MM.1S (cell line): ENCODE results near the gene CELF2.
"Not testable (repeated sequence)": the region's sequence is repeated elsewhere in the genome, so short reads cannot be mapped to it uniquely, and the experiment has no call there.

ENCODE experiments used
- DNase-seq: peaks from one replicate; pipeline ENCODE4 v3.0.0-alpha.2; 2015
- H2AFZ ChIP-seq: fragments of 300-600 bp; sonication (generic); 2 replicates; pipeline ENCODE4 v1.6.0; 2016; ENCODE audit warnings: antibody characterized with exemption, low read length
- H3F3A ChIP-seq: fragments of 300-600 bp; sonication (generic); 2 replicates; pipeline ENCODE4 v1.6.1; 2016; ENCODE audit warnings: mild to moderate bottlenecking, antibody characterized with exemption, low read length, moderate library complexity, mixed read lengths; ENCODE audit not compliant: insufficient read depth
- H3K27ac ChIP-seq: fragments of 300-600 bp; sonication (generic); 2 replicates; pipeline ENCODE4 v1.5.1; 2016; ENCODE audit warnings: mild to moderate bottlenecking, low read length
- H3K27me3 ChIP-seq: fragments of 300-600 bp; sonication (generic); replicated peaks from 2 replicates; pipeline ENCODE4 v1.6.0; 2016; ENCODE audit warnings: low read length; ENCODE audit not compliant: insufficient read depth
- H3K36me3 ChIP-seq: fragments of 300-600 bp; sonication (generic); replicated peaks from 2 replicates; pipeline ENCODE4 v1.6.1; 2016; ENCODE audit warnings: mild to moderate bottlenecking, low read length, mixed read lengths; ENCODE audit not compliant: insufficient read depth
- H3K4me1 ChIP-seq: fragments of 300-600 bp; sonication (generic); 2 replicates; pipeline ENCODE4 v1.6.1; 2016; ENCODE audit warnings: low read length, mixed read lengths
- H3K4me2 ChIP-seq: fragments of 300-600 bp; sonication (generic); 2 replicates; pipeline ENCODE4 v1.6.0; 2016; ENCODE audit warnings: low read depth, low read length
- H3K4me3 ChIP-seq: fragments of 300-600 bp; sonication (generic); 2 replicates; pipeline ENCODE4 v1.5.1; 2016; ENCODE audit warnings: low read length, mixed read lengths
- H3K79me2 ChIP-seq: fragments of 300-600 bp; sonication (generic); 2 replicates; pipeline ENCODE4 v1.6.1; 2016; ENCODE audit warnings: mixed run types, low read length, mixed read lengths
- H3K9ac ChIP-seq: fragments of 300-600 bp; sonication (generic); 2 replicates; pipeline ENCODE4 v1.6.1; 2016; ENCODE audit warnings: low read length, mixed read lengths
- H3K9me2 ChIP-seq: fragments of 300-600 bp; sonication (generic); replicated peaks from 2 replicates; pipeline ENCODE4 v1.6.1; 2016; ENCODE audit warnings: mild to moderate bottlenecking, low read length, mixed read lengths; ENCODE audit not compliant: insufficient read depth
- H3K9me3 ChIP-seq: fragments of 300-600 bp; sonication (generic); replicated peaks from 2 replicates; pipeline ENCODE4 v1.6.1; 2016; ENCODE audit warnings: mild to moderate bottlenecking, low read length, mixed read lengths; ENCODE audit not compliant: insufficient read depth
- H4K20me1 ChIP-seq: fragments of 300-600 bp; sonication (generic); 2 replicates; pipeline ENCODE4 v1.6.1; 2016; ENCODE audit warnings: mild to moderate bottlenecking, low read length, moderate library complexity, mixed read lengths; ENCODE audit not compliant: insufficient read depth
- CTCF ChIP-seq: fragments of 300-600 bp; sonication (generic); IDR thresholded peaks from 2 replicates; pipeline ENCODE4 v1.5.1; 2016; ENCODE audit warnings: antibody characterized with exemption, low read length, mixed read lengths
- EZH2 ChIP-seq: fragments of 300-600 bp; sonication (generic); optimal IDR thresholded peaks from 2 replicates; pipeline ENCODE3; 2017; ENCODE audit warnings: low read depth, mild to moderate bottlenecking, antibody characterized with exemption, low read length, mixed read lengths
- EZH2phosphoT487 ChIP-seq: fragments of 300-600 bp; sonication (generic); IDR thresholded peaks from 2 replicates; pipeline ENCODE4 v1.6.1; 2018; ENCODE audit warnings: antibody characterized with exemption, low read length

Gene CELF2

GRCh38 chr10:10995120-10995519, 22.6 kb upstream of the CELF2 start:
- H3K27me3 ChIP-seq = no peaks in the 10 kb centered on the region
- no peaks in the 10 kb centered on the region for H3K79me2 ChIP-seq
- no peak overlapping the region for H2AFZ ChIP-seq
- no peaks in the 10 kb centered on the region for H3K9me2 ChIP-seq
- no peaks in the 10 kb centered on the region for H3F3A ChIP-seq
- H3K9me3 ChIP-seq = no peaks in the 10 kb centered on the region
- no peak overlapping the region for H3K9ac ChIP-seq
- no peak for TF ChIP-seq EZH2phosphoT487
- no peak for TF ChIP-seq EZH2
- TF ChIP-seq CTCF = no peak
- no peak for DNase-seq
- H3K4me1 ChIP-seq = no peaks in the 10 kb centered on the region
- H4K20me1 ChIP-seq = no peaks in the 10 kb centered on the region
- no peaks in the 10 kb centered on the region for H3K36me3 ChIP-seq
- H3K4me2 ChIP-seq = no peak overlapping the region
- H3K27ac ChIP-seq = no peak overlapping the region
- no peak overlapping the region for H3K4me3 ChIP-seq

- no peak overlapping the region for H3K27ac ChIP-seq
- H4K20me1 ChIP-seq = no peaks in the 10 kb centered on the region
These were observed 20.6 kb upstream of the CELF2 start for GRCh38 chr10:10996966-10997620.

GRCh38 chr10:10999501-10999900, 18.2 kb upstream of the CELF2 start:
- H3K27ac ChIP-seq, DNase-seq, H3K4me1 ChIP-seq, H3K9ac ChIP-seq, H3K27me3 ChIP-seq, H3K9me2 ChIP-seq, H3K79me2 ChIP-seq, H3K4me3 ChIP-seq, H3K4me2 ChIP-seq, H3K9me3 ChIP-seq, H2AFZ ChIP-seq, H4K20me1 ChIP-seq, H3F3A ChIP-seq, H3K36me3 ChIP-seq: not testable (repeated sequence)

More at GRCh38 chr10:10996966-10997620, 20.6 kb upstream of the CELF2 start:
- H2AFZ ChIP-seq = no peak overlapping the region
- no peak overlapping the region for H3K4me2 ChIP-seq
- H3K27me3 ChIP-seq = no peaks in the 10 kb centered on the region
- H3K4me1 ChIP-seq = no peaks in the 10 kb centered on the region
- TF ChIP-seq CTCF (no peak), EZH2phosphoT487 (no peak), EZH2 (no peak)
- no peak overlapping the region for H3K9ac ChIP-seq
- no peak overlapping the region for H3K4me3 ChIP-seq
- H3K9me3 ChIP-seq = no peaks in the 10 kb centered on the region
- no peaks in the 10 kb centered on the region for H3F3A ChIP-seq
- no peaks in the 10 kb centered on the region for H3K36me3 ChIP-seq
- no peaks in the 10 kb centered on the region for H3K79me2 ChIP-seq
- no peak for DNase-seq
- no peaks in the 10 kb centered on the region for H3K9me2 ChIP-seq

GRCh38 chr10:11002485-11002884, 15.2 kb upstream of the CELF2 start:
- Histone ChIP-seq H3K27ac (no peak overlapping the region), H3K4me1 (no peaks in the 10 kb centered on the region), H3K27me3 (no peaks in the 10 kb centered on the region), H3K4me2 (no peak overlapping the region), H3F3A (no peaks in the 10 kb centered on the region), H3K9me3 (no peaks in the 10 kb centered on the region), H3K4me3 (no peak overlapping the region), H3K9me2 (no peaks in the 10 kb centered on the region), H3K36me3 (no peaks in the 10 kb centered on the region), H4K20me1 (no peaks in the 10 kb centered on the region), H3K79me2 (no peaks in the 10 kb centered on the region), H2AFZ (no peak overlapping the region), H3K9ac (no peak overlapping the region)
- TF ChIP-seq EZH2phosphoT487 (no peak), CTCF (no peak), EZH2 (no peak)
- DNase-seq = no peak
